ENCODE results near the gene SEMA3C. TPM values are rescaled to one million over a fixed set of nuclear protein-coding genes. Genes with fewer than 3 reads are reported as not detected.

Gene SEMA3C
- total and polyA plus RNA-seq, 2 donors (not counting 1 experiment from before 2014, with no cell fraction given) = 310 to 322 TPM

DNA sequence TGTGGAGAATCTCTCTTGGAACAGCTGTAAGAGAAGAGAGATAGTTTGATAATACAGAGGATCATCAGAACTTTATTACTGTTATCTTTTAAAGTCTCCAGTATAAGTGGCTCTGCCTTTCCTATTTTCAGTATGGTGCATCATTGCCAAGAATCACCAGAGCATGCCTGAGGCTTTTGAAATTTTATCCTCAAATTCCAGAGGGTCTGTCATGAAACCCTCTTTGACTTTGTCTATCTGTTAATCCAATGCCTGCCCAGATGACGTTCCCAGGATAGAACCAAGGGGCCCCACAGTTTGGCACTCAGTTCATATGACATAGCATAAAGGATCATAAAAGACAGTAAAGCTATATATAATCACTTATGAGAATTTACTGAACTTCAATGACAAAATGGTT lies 35.3 kb upstream of the SEMA3C start:
- Histone ChIP-seq H4K20me1 (ENCODE audit: control insufficient read depth, extremely low read depth, insufficient read depth, low read length) (no peaks in the 10 kb centered on the region), H2AFZ (ENCODE audit: low read length) (no peak overlapping the region), H3K9me3 (ENCODE audit: control insufficient read depth, insufficient read depth, low read depth, low read length) (no peaks in the 10 kb centered on the region), H3K27me3 (ENCODE audit: control insufficient read depth, insufficient read depth, low read length) (no peaks in the 10 kb centered on the region), H3K79me2 (ENCODE audit: control insufficient read depth, insufficient read depth, low read length) (no peaks in the 10 kb centered on the region), H3K4me1 (ENCODE audit: control insufficient read depth, extremely low read depth, insufficient read depth, low read length) (no peaks in the 10 kb centered on the region), H3K4me3 (replicated peaks in 1 of 4; ENCODE audit: control extremely low read depth in 1 of 4, insufficient read depth in 1 of 4, low read depth in 3 of 4, low read length in 4 of 4) (no peak overlapping the region), H3K4me2 (ENCODE audit: extremely low read depth, insufficient read depth, low read length) (no peak overlapping the region), H3K9ac (ENCODE audit: insufficient read depth, low read length) (no peak overlapping the region), H3K27ac (ENCODE audit: insufficient read depth, low read length) (no peak overlapping the region), H3K36me3 (ENCODE audit: control insufficient read depth, insufficient read depth, low read length) (no peaks in the 10 kb centered on the region)
- TF ChIP-seq, protein P1, sequence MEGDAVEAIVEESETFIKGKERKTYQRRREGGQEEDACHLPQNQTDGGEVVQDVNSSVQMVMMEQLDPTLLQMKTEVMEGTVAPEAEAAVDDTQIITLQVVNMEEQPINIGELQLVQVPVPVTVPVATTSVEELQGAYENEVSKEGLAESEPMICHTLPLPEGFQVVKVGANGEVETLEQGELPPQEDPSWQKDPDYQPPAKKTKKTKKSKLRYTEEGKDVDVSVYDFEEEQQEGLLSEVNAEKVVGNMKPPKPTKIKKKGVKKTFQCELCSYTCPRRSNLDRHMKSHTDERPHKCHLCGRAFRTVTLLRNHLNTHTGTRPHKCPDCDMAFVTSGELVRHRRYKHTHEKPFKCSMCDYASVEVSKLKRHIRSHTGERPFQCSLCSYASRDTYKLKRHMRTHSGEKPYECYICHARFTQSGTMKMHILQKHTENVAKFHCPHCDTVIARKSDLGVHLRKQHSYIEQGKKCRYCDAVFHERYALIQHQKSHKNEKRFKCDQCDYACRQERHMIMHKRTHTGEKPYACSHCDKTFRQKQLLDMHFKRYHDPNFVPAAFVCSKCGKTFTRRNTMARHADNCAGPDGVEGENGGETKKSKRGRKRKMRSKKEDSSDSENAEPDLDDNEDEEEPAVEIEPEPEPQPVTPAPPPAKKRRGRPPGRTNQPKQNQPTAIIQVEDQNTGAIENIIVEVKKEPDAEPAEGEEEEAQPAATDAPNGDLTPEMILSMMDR (conservative IDR thresholded peaks at IDR 0.05 in 1 of 2, IDR thresholded peaks at IDR 0.05 in 1 of 2; ENCODE audit: low read depth in 1 of 2, low read length in 2 of 2) = no peak
- TF ChIP-seq EZH2 (IDR thresholded peaks at IDR 0.05; ENCODE audit: low read length, missing control alignments) = no peak
- peak in 1 of 2 donors; percentile 39 for DNase-seq (ENCODE audit: low read depth in 2 of 2)

DNA sequence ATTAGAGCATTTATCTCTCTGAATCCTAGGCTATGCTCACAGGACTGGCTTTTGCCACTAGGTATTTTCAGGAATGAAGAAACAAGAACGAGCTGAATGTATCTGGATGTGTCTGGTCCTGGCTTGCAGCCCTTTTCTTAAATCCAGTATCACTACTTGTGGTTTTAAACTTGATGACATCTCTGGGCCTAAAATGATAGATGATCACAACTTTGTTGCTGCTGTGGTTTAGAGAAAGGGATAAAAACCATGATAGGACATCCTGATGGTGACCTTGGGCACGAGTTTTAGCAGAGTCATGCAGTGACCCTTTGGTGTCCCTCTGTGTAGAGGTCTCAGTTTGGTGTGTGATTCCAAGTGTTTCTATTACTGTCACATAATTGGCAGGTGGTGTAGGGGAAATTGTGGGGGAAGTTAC lies 31.7 kb upstream of the SEMA3C start:
- Histone ChIP-seq H4K20me1 (ENCODE audit: control insufficient read depth, extremely low read depth, insufficient read depth, low read length) (no peaks in the 10 kb centered on the region), H3K4me1 (ENCODE audit: control insufficient read depth, extremely low read depth, insufficient read depth, low read length) (no peaks in the 10 kb centered on the region), H3K79me2 (ENCODE audit: control insufficient read depth, insufficient read depth, low read length) (no peaks in the 10 kb centered on the region), H3K27ac (ENCODE audit: insufficient read depth, low read length) (no peak overlapping the region), H3K4me3 (replicated peaks in 1 of 4; ENCODE audit: control extremely low read depth in 1 of 4, insufficient read depth in 1 of 4, low read depth in 3 of 4, low read length in 4 of 4) (no peak overlapping the region), H3K4me2 (ENCODE audit: extremely low read depth, insufficient read depth, low read length) (no peak overlapping the region), H2AFZ (ENCODE audit: low read length) (peak overlapping the region; percentile 9), H3K36me3 (ENCODE audit: control insufficient read depth, insufficient read depth, low read length) (no peaks in the 10 kb centered on the region), H3K9me3 (ENCODE audit: control insufficient read depth, insufficient read depth, low read depth, low read length) (no peaks in the 10 kb centered on the region), H3K9ac (ENCODE audit: insufficient read depth, low read length) (no peak overlapping the region), H3K27me3 (ENCODE audit: control insufficient read depth, insufficient read depth, low read length) (no peaks in the 10 kb centered on the region)
- TF ChIP-seq EZH2 (IDR thresholded peaks at IDR 0.05; ENCODE audit: low read length, missing control alignments) = no peak
- TF ChIP-seq, protein P1 (conservative IDR thresholded peaks at IDR 0.05 in 1 of 2, IDR thresholded peaks at IDR 0.05 in 1 of 2; ENCODE audit: low read depth in 1 of 2, low read length in 2 of 2) = no peak
- peak in 1 of 2 donors; percentile 79 for DNase-seq (ENCODE audit: low read depth in 2 of 2)

DNA sequence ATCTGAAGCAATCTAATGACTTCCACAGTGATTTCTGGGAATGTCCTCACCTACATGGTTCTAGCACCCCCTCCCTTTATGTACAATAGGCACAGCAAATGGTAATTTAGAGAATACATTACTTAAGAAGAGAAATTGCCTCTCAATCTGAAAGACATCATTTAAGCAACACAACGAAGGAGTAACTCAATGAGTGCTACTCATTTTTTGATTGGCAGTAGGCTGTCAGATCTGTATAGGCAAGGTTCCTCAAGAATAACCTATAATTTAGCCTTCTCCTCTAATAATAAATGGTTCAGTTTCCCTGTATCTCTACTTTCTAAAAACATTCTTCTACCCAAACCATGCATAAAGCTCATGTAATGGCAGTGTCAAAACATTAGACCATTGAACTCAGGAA lies 30.6 kb upstream of the SEMA3C start:
- H3K79me2 ChIP-seq (ENCODE audit: control insufficient read depth, insufficient read depth, low read length) = no peaks in the 10 kb centered on the region

More for the DNA sequence above, 30.6 kb upstream of the SEMA3C start:
- H3K4me1 ChIP-seq (ENCODE audit: control insufficient read depth, extremely low read depth, insufficient read depth, low read length) = no peaks in the 10 kb centered on the region
- TF ChIP-seq, protein P1 (conservative IDR thresholded peaks at IDR 0.05 in 1 of 2, IDR thresholded peaks at IDR 0.05 in 1 of 2; ENCODE audit: low read depth in 1 of 2, low read length in 2 of 2) = no peak
- TF ChIP-seq EZH2 (IDR thresholded peaks at IDR 0.05; ENCODE audit: low read length, missing control alignments) = no peak
- H2AFZ ChIP-seq (ENCODE audit: low read length) = no peak overlapping the region
- DNase-seq (ENCODE audit: low read depth in 2 of 2) = no peak
- no peaks in the 10 kb centered on the region for H3K36me3 ChIP-seq (ENCODE audit: control insufficient read depth, insufficient read depth, low read length)
- no peak overlapping the region for H3K4me3 ChIP-seq (replicated peaks in 1 of 4; ENCODE audit: control extremely low read depth in 1 of 4, insufficient read depth in 1 of 4, low read depth in 3 of 4, low read length in 4 of 4)
- H3K27ac ChIP-seq (ENCODE audit: insufficient read depth, low read length) = no peak overlapping the region
- no peaks in the 10 kb centered on the region for H4K20me1 ChIP-seq (ENCODE audit: control insufficient read depth, extremely low read depth, insufficient read depth, low read length)
- no peaks in the 10 kb centered on the region for H3K9me3 ChIP-seq (ENCODE audit: control insufficient read depth, insufficient read depth, low read depth, low read length)
- H3K27me3 ChIP-seq (ENCODE audit: control insufficient read depth, insufficient read depth, low read length) = no peaks in the 10 kb centered on the region
- no peak overlapping the region for H3K9ac ChIP-seq (ENCODE audit: insufficient read depth, low read length)
- H3K4me2 ChIP-seq (ENCODE audit: extremely low read depth, insufficient read depth, low read length) = no peak overlapping the region
